Progenitor cell of endocrine pancreas (in vitro differentiated cells): ENCODE data around the gene CA5A. TPM values are rescaled to one million over a fixed set of nuclear protein-coding genes. Genes with fewer than 3 reads are reported as not detected.

Experiments used
- DNase-seq: peaks from one replicate; pipeline ENCODE4 v3.0.0; 2021; ENCODE audit warnings: low spot score; ENCODE audit not compliant: unreplicated experiment
- H3K27ac Mint-ChIP-seq: 2 replicates; pipeline ENCODE4 v1.8.0; 2021; ENCODE audit warnings: mild to moderate bottlenecking, moderate library complexity, mixed read lengths
- H3K27me3 Mint-ChIP-seq: 2 replicates; pipeline ENCODE4 v1.8.0; 2021; ENCODE audit warnings: mixed read lengths
- H3K36me3 Mint-ChIP-seq: 2 replicates; pipeline ENCODE4 v1.8.0; 2022; ENCODE audit warnings: mixed read lengths; ENCODE audit not compliant: insufficient read depth
- H3K4me1 Mint-ChIP-seq: 2 replicates; pipeline ENCODE4 v1.8.0; 2021; ENCODE audit warnings: low read depth, mixed read lengths
- H3K4me3 Mint-ChIP-seq: 2 replicates; pipeline ENCODE4 v1.8.0; 2021; ENCODE audit warnings: low read depth, mild to moderate bottlenecking, moderate library complexity, mixed read lengths
- H3K9me3 Mint-ChIP-seq: 2 replicates; pipeline ENCODE4 v1.8.0; 2021; ENCODE audit warnings: low read depth, mixed read lengths
- total RNA-seq: library from RNA; stranded (reverse); gene quantifications from 2 replicates; pipeline ENCODE4 v1.2.1, GENCODE V29; 2021
- TF ChIP-seq, protein P1 (sequence below): fragments of 200-600 bp; sonication (generic); IDR thresholded peaks from one replicate; pipeline ENCODE4 v1.5.0; 2021; ENCODE audit warnings: antibody characterized with exemption, mild to moderate bottlenecking; ENCODE audit not compliant: unreplicated experiment

Gene CA5A
- total RNA-seq, 1 donor from 2014 or later: 0.36 TPM

DNA sequence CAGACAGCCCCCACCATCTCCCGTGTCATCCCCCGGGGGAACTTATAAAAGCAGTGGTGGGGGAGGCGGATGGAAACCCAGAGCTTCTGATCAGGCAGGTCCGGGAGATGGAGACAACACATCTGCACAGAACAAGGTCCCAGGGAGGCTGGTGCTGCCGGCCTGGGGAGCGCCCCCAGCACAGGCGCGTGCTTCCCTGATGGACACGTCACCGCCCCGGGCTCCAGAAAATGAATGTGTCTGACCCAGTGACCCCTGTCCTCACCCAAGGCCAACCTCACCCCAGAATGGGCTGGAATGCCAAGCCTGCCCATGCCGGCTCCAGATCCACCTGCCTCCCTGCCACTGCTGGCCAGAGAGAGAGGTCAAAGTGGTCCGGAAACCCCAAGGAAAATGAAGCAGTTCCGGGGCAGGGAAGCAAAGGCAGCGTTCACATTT is 79.5 kb downstream of the CA5A start:
- Mint-ChIP-seq H3K9me3 (no peaks in the 10 kb centered on the region), H3K4me3 (no peak overlapping the region), H3K4me1 (peaks cover 24% of the 10 kb centered on the region), H3K27ac (no peak overlapping the region), H3K36me3 (peaks cover 2% of the 10 kb centered on the region), H3K27me3 (peaks cover 10% of the 10 kb centered on the region)
- TF ChIP-seq, protein P1, sequence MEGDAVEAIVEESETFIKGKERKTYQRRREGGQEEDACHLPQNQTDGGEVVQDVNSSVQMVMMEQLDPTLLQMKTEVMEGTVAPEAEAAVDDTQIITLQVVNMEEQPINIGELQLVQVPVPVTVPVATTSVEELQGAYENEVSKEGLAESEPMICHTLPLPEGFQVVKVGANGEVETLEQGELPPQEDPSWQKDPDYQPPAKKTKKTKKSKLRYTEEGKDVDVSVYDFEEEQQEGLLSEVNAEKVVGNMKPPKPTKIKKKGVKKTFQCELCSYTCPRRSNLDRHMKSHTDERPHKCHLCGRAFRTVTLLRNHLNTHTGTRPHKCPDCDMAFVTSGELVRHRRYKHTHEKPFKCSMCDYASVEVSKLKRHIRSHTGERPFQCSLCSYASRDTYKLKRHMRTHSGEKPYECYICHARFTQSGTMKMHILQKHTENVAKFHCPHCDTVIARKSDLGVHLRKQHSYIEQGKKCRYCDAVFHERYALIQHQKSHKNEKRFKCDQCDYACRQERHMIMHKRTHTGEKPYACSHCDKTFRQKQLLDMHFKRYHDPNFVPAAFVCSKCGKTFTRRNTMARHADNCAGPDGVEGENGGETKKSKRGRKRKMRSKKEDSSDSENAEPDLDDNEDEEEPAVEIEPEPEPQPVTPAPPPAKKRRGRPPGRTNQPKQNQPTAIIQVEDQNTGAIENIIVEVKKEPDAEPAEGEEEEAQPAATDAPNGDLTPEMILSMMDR: no peak
- no peak for DNase-seq

DNA sequence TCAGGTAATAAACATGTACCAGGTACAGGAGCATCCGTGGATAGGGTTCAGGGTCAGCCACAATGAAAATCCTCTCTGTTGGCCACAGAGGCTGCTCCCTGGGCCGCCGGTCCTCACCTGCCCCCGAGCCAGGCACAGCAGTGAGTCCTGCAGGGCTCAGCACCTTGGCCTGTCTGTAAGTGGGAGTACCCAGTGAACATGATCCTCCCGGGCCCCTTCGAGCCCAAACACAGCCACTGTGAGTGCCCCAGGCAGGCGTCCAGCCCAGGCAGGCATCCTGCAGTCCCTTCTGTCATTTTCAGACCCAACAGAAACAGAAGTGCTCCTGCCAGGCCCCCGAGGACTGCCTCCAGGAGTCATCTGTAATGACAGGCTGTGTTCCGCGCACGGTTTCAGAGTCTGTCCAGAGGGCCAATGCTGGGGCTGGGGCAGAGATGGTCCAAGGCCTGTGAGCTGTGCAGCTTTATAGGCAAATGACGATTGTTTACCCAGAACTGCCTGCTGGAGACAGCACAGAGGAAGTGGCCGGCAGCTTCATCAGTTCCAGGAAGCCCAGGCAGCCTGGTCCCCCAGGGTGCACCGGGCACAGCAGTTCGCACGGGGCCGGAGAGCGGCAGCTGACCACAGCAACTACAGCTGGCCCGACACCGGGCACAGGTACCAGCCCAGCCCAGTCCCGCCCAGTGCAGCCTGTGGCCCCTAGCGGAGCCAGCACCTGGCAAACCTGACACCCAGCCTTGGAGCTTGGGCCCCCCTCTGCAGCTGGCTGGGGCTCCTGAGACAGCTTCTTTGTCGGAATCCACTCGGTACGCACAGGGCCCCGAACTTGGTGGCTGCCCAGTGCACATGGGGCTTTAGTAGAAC is 80.2 kb downstream of the CA5A start:
- TF ChIP-seq, protein P1: no peak
- Mint-ChIP-seq H3K27ac (no peak overlapping the region), H3K36me3 (peaks cover 2% of the 10 kb centered on the region), H3K4me1 (peaks cover 26% of the 10 kb centered on the region), H3K27me3 (peaks cover 10% of the 10 kb centered on the region), H3K9me3 (no peaks in the 10 kb centered on the region), H3K4me3 (no peak overlapping the region)
- DNase-seq: no peak

DNA sequence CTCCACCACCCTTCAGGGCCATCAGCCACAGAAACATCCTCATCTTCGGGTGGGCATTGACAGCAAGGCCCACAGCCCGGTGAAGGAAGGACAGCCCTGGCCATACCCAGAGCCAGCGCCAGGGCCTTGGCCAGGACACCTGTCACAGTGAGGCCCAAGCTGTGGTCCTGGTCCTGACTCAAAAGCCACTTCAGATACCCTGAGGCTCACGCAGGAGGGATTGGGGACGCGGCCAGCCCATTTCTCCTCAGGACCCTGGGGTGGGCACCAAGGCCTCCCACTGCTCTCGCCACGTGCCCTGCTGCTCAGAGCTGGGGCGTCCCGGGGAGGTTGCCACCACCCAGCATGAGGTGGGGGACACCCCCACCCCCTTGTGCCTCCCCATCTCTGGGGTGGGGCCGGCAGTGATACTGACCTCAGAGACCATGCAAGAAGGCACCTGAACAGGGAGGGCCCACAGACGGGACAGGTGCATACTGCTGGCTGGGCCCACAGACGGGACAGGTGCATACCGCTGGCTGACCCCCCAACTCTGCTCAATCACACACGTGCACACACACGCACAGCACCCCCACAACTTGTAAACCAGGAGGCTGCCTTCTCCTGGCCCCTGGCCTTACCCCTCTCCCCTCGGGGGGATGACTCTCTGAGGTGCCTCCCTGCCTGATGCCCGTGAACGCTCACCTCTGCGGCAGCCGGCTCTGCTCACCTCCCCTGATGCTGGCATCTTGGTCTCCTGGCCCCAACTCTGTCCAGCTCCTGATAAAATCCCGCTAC is 81.2 kb downstream of the CA5A start:
- DNase-seq: no peak
- TF ChIP-seq, protein P1: no peak
- peaks cover 7% of the 10 kb centered on the region for H3K27me3 Mint-ChIP-seq
- peaks cover 26% of the 10 kb centered on the region for H3K4me1 Mint-ChIP-seq
- H3K36me3 Mint-ChIP-seq: no peaks in the 10 kb centered on the region
- no peaks in the 10 kb centered on the region for H3K9me3 Mint-ChIP-seq
- no peak overlapping the region for H3K27ac Mint-ChIP-seq
- H3K4me3 Mint-ChIP-seq: no peak overlapping the region

DNA sequence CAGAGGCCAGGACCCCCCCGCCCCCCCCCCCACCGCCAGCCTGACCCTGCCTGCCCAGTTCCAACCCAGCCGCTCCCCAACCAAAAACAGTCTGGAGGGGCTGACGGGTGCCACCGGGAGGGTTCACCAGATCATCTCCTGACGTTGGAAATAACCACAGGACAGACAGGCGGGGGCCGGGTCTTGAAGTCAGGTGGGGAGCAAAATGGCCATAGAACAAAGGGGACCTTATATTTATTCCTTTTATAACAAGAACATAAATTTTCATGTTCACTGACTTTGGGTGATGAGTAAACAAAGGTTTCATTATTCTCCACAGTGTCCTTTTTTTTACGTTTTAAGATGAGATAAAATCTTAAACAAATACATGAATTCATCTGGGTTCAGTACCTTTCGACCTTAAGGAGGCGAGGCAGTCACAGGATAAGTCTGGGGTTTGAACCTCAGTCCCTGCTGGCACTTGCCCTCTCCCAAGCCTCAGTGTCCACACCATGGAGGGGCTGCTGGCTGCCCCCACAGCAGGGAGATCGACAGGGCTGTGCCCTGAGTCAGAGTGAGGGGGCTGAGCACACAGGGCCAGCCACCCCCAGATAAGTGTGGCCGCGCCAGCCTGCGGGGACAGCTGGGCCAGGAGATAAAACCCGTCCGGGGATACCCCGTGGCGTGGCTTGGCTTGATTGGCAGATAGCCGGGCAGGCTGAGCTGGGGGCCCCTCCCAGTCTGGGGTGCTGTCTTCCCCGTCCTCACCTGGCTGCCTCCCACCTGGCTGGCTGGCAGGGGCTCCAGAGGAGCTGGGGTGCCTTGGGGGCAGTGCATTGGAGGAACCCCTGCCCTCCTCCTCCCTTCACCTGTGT is 82.0 kb downstream of the CA5A start:
- no peaks in the 10 kb centered on the region for H3K9me3 Mint-ChIP-seq
- H3K27me3 Mint-ChIP-seq: peaks cover 7% of the 10 kb centered on the region
- no peak overlapping the region for H3K4me3 Mint-ChIP-seq
- H3K36me3 Mint-ChIP-seq: no peaks in the 10 kb centered on the region
- H3K4me1 Mint-ChIP-seq: peaks cover 30% of the 10 kb centered on the region
- H3K27ac Mint-ChIP-seq: peak overlapping the region; percentile 86
- TF ChIP-seq, protein P1: no peak
- DNase-seq: no peak
